ENCODE data around the gene RNF150. TPM values are rescaled to one million over a fixed set of nuclear protein-coding genes. Genes with fewer than 3 reads are reported as not detected.

Gene RNF150
- total RNA-seq, 4 donors from 2014 or later: 33.1 to 53.3 (median 43.6) TPM

GRCh38 chr4:141102367-141102766 is 30.9 kb downstream of the RNF150 start:
- Histone ChIP-seq H3K27me3 (no peaks in the 10 kb centered on the region), H3K36me3 (no peaks in the 10 kb centered on the region), H3K27ac (replicated peaks in 1 of 4) (peak overlapping the region; percentile 28 to 48 (median 40)), H3K4me3 (no peak overlapping the region), H3K9me3 (no peaks in the 10 kb centered on the region), H3K4me1 (peaks cover 0 to 16% (median 9%) of the 10 kb centered on the region in 4 donors)
- intact Hi-C loops (cut with DNase I): no loop called here
- DNase-seq (ENCODE audit: extremely low spot score): no peak
- TF ChIP-seq EP300 (IDR thresholded peaks at IDR 0.05) (no peak), CTCF (IDR thresholded peaks at IDR 0.05) (no peak), POLR2A (IDR thresholded peaks at IDR 0.05; ENCODE audit: low read depth) (no peak), POLR2AphosphoS5 (IDR thresholded peaks at IDR 0.05) (no peak)
- 83% methylated on average over 3 of the region's 3 CpGs for WGBS

DNA sequence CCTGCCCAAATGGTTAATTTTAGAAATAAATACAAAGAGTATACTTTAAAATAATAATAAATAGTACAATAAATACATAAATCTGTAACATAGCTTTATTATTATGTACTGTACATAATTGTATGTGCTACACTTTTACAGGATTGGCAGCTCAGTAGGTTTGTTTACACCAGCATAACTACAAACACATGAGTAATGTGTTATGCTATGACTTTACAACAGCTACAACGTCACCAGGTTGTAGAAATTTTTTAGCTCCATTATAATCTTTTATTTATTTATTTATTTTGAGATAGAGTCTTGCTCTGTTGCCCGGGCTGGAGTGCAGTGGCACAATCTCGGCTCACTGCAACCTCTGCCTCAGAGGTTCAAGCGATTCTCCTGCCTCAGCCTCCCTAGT is 31.8 kb downstream of the RNF150 start:
- 85% methylated on average over 4 of the region's 4 CpGs for WGBS
- no peak for TF ChIP-seq EP300 (IDR thresholded peaks at IDR 0.05)
- no peak for TF ChIP-seq CTCF (IDR thresholded peaks at IDR 0.05)
- TF ChIP-seq POLR2AphosphoS5 (IDR thresholded peaks at IDR 0.05): no peak
- TF ChIP-seq POLR2A (IDR thresholded peaks at IDR 0.05; ENCODE audit: low read depth): no peak
- intact Hi-C loops (cut with DNase I): no loop called here
- Histone ChIP-seq H3K4me3 (no peak overlapping the region), H3K27me3 (no peaks in the 10 kb centered on the region), H3K36me3 (no peaks in the 10 kb centered on the region), H3K9me3 (no peaks in the 10 kb centered on the region), H3K4me1 (peaks cover 5 to 19% (median 15%) of the 10 kb centered on the region in 4 donors), H3K27ac (replicated peaks in 1 of 4) (peak overlapping the region in 2 of 4 donors; percentile 38 to 48)
- no peak for DNase-seq (ENCODE audit: extremely low spot score)

DNA sequence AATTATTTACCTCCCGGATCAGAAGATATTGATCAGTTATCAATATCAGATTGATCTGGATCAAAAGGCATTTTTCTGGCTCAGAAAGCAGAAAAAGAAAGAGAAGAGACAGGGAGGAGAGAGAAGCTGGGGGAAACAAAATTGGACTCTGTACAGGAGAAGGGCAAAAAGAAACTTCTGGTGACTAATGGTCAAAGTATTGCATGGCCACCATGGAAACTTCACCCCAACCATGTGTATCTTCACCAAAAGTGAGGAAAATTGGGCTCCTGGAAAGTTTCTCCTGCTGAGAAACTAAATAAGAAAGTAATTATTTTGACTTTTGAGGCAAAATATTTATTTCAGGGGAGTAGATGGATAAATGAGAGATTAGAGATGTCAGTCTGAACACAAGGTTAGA is 33.9 kb downstream of the RNF150 start:
- no peak for DNase-seq (ENCODE audit: extremely low spot score)
- no peak overlapping the region for H3K27ac ChIP-seq (replicated peaks in 1 of 4)
- TF ChIP-seq EP300 (IDR thresholded peaks at IDR 0.05) (no peak), CTCF (IDR thresholded peaks at IDR 0.05) (no peak), POLR2AphosphoS5 (IDR thresholded peaks at IDR 0.05) (no peak), POLR2A (IDR thresholded peaks at IDR 0.05; ENCODE audit: low read depth) (no peak)
- peaks cover 0 to under 1% (median 0%) of the 10 kb centered on the region in 4 donors for H3K9me3 ChIP-seq
- H3K36me3 ChIP-seq: no peaks in the 10 kb centered on the region
- WGBS: 97% methylated on average over 1 of the region's 1 CpG
- intact Hi-C loops (cut with DNase I): no loop called here
- H3K4me1 ChIP-seq: peaks cover 5 to 23% (median 15%) of the 10 kb centered on the region in 4 donors
- no peaks in the 10 kb centered on the region for H3K27me3 ChIP-seq
- H3K4me3 ChIP-seq: no peak overlapping the region

DNA sequence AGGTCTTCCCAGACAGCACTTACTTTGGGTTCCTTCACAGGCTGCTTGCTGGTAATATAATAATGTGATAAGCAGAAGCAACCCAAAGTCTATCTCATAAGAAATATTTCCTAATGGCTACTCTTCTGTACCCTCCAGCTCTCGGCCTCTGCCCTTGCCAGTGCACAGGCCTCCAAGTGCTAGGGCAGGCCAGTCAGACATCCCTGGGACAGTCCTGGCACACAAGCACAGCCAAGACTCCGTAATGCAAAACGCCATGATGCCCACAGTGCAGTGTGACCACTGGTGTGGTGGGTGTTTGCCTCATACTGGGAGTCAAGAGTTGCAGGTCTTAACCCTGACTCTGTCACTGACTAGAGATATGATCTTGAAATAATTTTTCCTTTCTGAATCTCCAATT is 35.1 kb downstream of the RNF150 start:
- intact Hi-C loops (cut with DNase I): no loop called here

More for the DNA sequence above, 35.1 kb downstream of the RNF150 start:
- TF ChIP-seq CTCF (IDR thresholded peaks at IDR 0.05): no peak
- TF ChIP-seq POLR2A (IDR thresholded peaks at IDR 0.05; ENCODE audit: low read depth): no peak
- TF ChIP-seq POLR2AphosphoS5 (IDR thresholded peaks at IDR 0.05): no peak
- TF ChIP-seq EP300 (IDR thresholded peaks at IDR 0.05): no peak
- Histone ChIP-seq H3K27me3 (no peaks in the 10 kb centered on the region), H3K36me3 (no peaks in the 10 kb centered on the region), H3K27ac (replicated peaks in 1 of 4) (no peak overlapping the region), H3K9me3 (peaks cover 0 to 5% (median 0%) of the 10 kb centered on the region in 4 donors), H3K4me1 (peaks cover 5 to 23% (median 15%) of the 10 kb centered on the region in 4 donors), H3K4me3 (no peak overlapping the region)
- no peak for DNase-seq (ENCODE audit: extremely low spot score)
- 100% methylated on average over 2 of the region's 3 CpGs for WGBS
